AG10803 (cell line): ENCODE measurements around the gene EZR.

ENCODE experiments used
- DNase-seq: peaks from one replicate; pipeline ENCODE4 v3.0.0; 2010; ENCODE audit warnings: low read depth
- H3K4me3 ChIP-seq: 2 replicates; pipeline ENCODE4 v1.5.1; 2011; ENCODE audit warnings: mild to moderate bottlenecking, low read length, control low read depth
- CTCF ChIP-seq: conservative IDR thresholded peaks from 2 replicates; pipeline ENCODE4 v1.5.1; 2011; ENCODE audit warnings: mild to moderate bottlenecking, low read length, control low read depth, inconsistent platforms

The EZR gene

GRCh38 chr6:158850807-158851115 lies 31.6 kb upstream of the EZR start:
- DNase-seq, result peak; percentile 82
- TF ChIP-seq CTCF, result no peak
- H3K4me3 ChIP-seq, result no peak overlapping the region

- peak; percentile 94 for DNase-seq
- TF ChIP-seq CTCF, result no peak
- peak overlapping the region; percentile 20 for H3K4me3 ChIP-seq
These were observed 31.0 kb upstream of the EZR start for GRCh38 chr6:158849899-158850806.

GRCh38 chr6:158848490-158848895 lies 29.3 kb upstream of the EZR start:
- no peak for TF ChIP-seq CTCF
- no peak overlapping the region for H3K4me3 ChIP-seq
- no peak for DNase-seq

- no peak overlapping the region for H3K4me3 ChIP-seq
- no peak for DNase-seq
- TF ChIP-seq CTCF, result no peak
These were observed 28.6 kb upstream of the EZR start for GRCh38 chr6:158847786-158848185.

GRCh38 chr6:158847012-158847529 lies 27.9 kb upstream of the EZR start:
- no peak overlapping the region for H3K4me3 ChIP-seq
- no peak for TF ChIP-seq CTCF
- DNase-seq, result no peak

- no peak overlapping the region for H3K4me3 ChIP-seq
- no peak for TF ChIP-seq CTCF
- no peak for DNase-seq
These were observed 24.8 kb upstream of the EZR start for GRCh38 chr6:158843751-158844683.
